Effector CD8-positive, alpha-beta T cell (primary cell): ENCODE results near the gene RHD.
A peak's percentile ranks its signal among the peaks of the same experiment; 100 is the strongest.
"Not testable (repeated sequence)": the region's sequence is repeated elsewhere in the genome, so short reads cannot be mapped to it uniquely, and the experiment has no call there.

Experiments
- DNase-seq: peaks from one replicate; lab custom pipeline; 2025; lab: John Stamatoyannopoulos, UW
- total RNA-seq, 4 experiments: gene quantifications; one replicate each; lab custom pipeline; 2026; lab: John Stamatoyannopoulos, UW

The RHD gene
- total RNA-seq = 0 to 0.27 (median 0) reads per million in 4 experiments

DNA sequence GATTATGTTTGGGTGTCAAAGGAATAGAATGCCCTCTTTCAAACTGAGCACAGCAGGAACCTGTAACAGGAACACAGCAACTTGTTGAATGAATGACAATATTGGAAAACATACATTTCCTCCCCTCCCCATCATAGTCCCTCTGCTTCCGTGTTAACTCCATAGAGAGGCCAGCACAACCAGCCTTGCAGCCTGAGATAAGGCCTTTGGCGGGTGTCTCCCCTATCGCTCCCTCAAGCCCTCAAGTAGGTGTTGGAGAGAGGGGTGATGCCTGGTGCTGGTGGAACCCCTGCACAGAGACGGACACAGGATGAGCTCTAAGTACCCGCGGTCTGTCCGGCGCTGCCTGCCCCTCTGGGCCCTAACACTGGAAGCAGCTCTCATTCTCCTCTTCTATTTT, at the start of gene RHD:
TSS of gene RHD (plus strand) at position 272 of the 400 bp plus-strand sequence. CDS start at position 311, 39 bp downstream.
- DNase-seq = not testable (repeated sequence)

DNA sequence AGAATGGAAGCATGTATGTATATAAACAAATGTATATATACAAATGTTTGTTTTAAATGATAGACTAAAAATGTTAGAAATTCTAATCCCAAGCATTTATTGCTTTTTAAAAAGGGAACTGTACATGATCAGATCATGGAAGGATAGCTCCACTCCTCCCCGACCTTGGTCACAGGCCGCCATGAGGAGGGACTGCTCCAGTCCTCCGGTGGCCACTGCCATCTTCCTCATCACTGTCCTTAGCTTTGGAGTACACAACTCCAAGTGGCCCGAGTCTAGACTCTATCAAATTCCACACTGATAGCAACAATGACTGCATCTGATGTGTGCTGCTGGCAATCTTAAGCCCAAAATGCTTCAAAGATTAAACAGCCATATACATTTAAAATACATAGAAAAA, 49.7 kb upstream of the RHD start:
- no peak for DNase-seq

DNA sequence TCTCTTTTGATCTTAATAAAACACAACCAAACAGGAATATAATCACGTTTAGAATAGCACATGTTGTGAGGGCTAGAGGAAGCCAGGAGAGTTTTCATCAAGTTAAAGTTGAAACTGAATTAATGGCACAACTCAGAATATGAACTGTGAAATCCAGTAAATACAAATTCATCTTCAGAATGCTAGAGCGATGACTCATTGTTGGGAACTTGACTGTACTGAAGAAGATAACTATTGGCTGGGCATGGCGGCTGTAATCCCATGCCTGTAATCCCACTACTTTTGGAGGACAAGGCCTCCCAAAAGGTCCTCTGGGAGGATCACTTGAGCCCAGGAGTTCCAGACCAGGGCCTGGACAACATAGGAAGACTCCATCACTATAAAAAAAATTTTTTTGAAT, 48.8 kb upstream of the RHD start:
- DNase-seq = no peak

DNA sequence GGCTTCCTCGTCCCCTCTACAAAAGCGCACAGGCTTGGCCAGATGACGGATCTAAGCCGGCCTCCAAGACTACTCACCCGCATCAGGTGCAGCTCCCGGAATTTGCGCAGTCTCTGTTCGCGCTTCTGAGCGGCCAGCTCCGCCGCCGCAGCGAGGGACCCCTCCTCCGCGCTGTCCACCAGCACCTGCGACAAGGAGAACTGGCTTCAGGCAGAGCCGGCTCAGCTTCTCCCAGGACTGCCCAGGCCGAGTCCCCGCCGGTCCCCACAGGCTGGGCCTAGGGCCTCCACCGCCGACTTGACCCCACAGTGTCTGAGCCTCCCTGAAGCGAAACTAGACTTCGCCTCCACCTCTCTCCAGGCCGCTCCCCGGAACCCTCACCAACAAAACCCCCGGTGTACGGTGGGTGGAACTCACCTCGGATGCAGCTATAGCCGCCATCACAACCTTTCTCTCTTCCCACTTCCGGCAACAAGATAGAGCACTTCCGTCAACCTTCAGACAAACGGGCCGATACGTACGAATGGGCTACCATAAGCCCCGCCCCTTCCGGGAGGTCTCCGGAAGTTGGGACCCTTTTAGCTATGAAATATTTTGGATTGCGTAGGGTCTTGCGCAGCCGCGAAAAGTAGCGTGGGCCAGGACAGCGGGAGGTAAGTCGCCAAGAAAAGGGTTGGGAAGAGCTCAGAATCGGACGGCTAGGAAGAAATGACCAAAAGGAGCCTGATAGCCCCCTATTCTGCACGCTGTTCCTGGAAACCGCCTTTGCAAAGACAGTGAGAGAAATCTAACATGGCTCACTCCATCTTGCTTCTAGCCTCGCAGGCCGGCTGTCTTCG, 40.1 kb upstream of the RHD start, which contains the start of gene SYF2:
TSS of gene SYF2 (minus strand) at position 476 of the 839 bp plus-strand sequence. CDS start at position 441, 35 bp downstream.
- peak; percentile 87 for DNase-seq

DNA sequence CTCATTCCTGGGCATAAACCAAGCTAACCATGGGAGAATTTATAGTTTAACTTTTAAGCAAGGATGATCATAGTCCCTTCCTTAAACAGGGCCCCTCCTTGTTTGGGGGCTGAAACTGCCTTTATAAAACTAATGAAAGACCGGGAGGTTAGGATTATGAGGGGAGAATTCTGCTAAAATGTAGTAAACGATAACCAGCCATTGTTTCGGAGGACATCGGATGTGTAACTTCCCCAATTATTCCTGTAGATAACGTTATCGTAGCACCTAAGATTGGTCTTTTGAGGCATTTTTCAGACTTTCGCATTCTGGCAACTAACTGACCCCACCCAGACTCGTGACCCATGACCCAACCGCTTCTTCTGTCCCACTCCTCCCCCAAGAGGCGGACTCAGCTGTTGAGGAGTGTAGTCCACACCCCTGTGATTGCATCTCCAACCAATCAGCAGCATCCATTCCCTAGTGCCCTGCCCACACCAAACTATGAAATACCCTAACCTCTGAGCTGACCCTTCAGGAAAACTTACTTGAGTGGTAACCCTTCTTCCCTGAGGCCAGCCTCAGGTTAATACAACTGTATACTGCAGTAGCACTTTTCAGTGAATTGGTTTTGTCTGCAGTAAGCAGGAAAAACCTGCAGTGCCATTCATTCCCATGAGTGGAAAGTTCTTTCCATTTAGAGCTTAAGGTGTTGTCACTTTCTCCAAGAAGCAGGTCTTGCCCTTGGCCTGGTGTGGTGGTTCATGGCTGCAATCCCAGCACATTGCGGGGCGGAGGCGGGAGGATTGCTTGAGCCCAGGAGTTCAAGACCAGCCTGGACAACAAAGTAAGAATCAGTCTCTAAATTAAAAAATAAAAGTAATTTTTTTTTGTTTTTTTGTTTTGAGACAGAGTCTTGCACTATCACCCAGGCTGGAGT, 39.2 kb upstream of the RHD start:
- DNase-seq = peak; percentile 17

DNA sequence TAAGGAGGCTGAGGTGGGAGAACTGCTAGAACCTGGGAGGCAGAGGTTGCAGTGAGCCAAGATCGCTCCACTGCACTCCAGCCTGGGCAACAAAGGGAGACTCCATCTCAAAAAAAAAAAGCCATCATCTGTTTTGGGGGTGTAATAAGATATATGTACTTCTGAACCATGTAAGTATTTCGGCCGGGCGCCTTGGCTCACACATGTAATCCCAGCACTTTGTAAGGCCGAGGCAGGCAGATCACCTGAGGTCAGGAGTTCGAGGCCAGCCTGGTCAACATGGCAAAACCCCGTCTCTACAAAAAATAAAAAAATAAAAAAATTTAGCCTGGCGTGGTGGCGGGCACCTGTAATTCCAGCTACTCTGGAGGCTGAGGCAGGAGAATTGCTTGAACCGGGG, 36.9 kb upstream of the RHD start:
- DNase-seq = not testable (repeated sequence)

DNA sequence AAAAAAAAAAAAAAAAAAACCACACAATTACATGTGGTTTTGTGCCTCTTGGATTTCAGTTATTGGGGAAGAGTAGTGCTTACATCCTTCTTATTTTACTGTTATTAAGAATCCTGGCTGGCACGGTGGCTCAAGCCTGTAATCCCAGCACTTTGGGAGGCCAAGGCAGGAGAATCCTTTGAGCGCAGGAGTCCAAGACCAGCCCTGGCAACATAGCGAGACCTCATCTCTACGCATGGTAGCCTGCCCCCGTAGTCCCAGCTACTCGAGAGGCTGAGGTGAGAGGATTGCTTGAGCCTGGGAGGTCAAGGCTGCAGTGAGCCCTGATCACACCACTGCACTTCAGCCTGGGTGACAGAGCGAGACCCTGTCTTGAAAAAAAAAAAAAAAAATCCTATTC, 36.0 kb upstream of the RHD start:
- not testable (repeated sequence) for DNase-seq

DNA sequence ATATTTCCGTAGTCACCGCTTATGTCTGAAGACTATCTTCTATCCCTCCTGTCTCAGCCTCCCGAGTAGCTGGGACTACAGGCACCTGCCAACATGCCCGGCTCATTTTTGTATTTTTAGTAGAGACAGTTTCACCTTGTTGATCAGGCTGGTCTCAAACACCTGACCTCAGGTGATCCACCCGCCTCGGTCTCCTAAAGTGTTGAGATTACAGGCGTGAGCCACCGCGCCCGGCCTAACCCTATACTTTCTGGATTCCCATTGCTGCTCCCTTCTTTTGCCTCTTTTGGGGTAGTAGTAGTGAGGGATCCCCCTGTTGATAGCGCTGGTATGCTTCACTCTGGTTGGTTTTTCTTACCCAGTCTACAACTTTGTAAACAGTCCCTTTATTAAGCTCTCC, 34.3 kb upstream of the RHD start:
- DNase-seq = no peak

DNA sequence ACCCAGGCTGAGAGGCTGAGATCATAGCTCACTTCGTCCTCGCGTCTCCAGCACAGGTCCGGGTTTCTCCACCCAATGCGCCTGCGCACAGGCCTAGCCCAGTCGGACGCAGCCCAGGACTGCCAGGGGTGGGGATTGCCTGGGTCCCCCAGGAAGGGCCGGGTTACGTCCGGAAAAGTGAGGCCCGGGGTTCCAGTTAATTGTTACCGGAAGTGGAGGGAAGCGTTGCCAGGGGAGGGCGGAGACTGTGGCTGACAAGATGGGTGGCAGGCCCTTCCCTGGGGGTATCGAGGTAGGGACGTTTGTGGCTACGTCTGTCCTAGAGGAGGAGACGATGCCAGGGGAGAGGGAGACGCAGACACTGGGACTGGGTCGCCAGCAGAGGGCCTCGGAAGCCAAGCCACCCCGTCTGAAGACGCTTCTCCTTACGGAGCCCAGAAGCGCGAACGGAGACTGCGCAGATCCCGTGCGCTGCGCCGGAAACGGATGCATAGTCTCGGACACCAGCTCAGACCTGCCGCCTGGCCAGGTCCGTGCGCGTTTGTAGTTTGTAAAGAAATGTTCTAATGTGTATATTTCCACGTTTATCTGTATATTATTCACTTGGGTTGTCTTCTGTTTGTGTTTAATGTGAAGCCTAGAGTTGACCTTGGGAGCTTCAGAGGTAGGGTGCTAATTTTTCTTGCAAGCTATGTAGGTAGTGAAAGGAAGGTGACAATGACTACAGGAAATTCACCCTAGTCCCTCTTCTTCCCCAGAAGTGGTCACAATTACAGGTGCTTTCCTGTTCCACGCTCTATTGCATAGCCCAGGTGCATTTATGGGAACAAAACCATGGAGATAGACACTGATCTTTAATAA, 32.4 kb upstream of the RHD start:
- peak; percentile 83 for DNase-seq

DNA sequence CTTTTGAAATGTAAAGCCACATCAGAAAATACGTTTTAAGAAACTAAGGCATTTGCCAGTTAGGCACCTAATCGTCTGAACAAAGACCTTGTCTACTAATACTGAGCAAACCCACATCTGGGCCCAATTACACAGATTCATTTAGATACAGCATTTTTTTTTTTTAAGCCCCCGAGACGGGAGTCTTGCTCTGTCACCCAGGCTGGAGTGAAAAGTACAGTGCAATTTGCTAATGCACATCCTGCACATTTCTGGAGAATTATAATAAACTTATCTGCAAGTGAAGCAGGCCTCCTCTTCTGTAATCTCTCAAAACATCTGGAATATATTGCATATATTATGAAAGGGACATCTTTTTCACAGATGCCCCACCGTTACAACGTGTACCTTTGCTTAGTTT, 28.4 kb upstream of the RHD start:
- DNase-seq = no peak

DNA sequence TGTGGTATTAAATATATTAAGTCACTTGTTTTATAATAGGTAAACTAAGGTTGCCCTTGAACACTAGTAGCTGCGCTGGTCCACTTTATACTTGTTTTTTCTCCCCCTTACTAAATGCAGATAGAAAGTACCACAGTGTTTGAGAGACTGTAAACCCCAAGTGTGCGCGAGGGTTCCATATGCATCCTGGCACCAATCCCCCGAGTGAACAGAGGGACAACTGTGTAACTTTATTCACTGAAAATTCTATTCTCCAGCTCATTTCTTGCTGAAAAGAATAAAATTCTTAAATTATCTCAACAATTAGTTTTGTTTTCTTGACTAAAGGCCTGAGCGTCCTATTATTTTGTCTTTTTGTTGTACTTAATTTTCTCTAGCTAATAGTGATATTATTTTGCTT, 26.9 kb upstream of the RHD start:
- DNase-seq = no peak

DNA sequence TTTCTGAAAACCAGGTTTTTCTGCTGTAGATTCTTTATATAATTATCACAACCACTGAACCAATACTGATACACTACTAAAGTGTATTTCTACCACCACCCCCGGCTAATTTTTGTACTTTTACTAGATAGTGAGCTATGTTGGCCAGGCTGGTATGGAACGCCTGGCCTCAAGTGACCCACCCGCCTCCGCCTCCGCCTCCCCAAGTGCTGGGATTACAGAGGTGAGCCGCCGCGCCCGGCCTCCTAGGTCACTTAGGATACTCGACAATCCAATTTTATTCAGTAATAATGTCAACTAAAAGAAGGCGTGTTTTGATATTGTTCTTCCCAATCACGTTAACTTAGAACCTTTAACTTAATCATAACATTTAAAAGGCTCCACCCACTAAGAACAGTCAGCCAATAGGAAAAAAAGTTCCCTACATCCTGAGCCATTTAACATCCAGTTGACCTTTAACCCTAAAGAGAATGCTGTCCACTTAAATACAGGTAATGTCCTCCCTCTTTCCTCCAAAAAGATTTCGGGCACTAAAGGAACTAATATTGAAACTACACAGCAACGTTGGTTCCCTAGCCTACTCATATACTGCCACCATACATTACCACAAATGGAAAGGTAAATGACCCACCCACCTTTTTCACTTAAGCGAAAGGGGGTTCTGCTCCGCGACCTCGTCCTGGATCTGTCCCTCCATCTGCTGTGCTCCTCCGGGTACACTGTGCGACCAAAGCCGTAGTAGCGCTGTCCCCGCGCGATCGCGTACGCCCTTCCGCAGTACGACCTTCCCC, 26.3 kb upstream of the RHD start:
- DNase-seq = no peak

DNA sequence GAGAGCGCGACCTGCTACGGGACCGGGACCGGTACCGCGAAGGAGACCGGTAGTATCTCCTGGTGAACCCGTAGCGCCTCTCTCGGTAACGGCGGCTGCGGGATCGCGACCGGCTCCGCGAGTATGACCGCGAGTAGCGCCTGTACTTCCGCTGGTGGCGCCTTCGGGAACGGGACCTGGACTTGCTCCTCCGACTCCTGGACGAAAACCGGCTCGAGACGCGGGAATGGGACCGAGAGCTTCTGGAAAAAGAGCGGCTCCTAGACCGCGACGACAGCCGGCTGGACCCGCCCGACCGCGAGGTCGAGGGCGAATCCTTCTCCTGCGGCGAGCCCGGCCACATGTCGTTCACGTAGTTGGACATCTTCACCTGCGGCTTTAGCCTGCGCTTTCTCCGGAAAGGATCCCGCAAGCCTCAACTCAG, 25.7 kb upstream of the RHD start:
- no peak for DNase-seq

DNA sequence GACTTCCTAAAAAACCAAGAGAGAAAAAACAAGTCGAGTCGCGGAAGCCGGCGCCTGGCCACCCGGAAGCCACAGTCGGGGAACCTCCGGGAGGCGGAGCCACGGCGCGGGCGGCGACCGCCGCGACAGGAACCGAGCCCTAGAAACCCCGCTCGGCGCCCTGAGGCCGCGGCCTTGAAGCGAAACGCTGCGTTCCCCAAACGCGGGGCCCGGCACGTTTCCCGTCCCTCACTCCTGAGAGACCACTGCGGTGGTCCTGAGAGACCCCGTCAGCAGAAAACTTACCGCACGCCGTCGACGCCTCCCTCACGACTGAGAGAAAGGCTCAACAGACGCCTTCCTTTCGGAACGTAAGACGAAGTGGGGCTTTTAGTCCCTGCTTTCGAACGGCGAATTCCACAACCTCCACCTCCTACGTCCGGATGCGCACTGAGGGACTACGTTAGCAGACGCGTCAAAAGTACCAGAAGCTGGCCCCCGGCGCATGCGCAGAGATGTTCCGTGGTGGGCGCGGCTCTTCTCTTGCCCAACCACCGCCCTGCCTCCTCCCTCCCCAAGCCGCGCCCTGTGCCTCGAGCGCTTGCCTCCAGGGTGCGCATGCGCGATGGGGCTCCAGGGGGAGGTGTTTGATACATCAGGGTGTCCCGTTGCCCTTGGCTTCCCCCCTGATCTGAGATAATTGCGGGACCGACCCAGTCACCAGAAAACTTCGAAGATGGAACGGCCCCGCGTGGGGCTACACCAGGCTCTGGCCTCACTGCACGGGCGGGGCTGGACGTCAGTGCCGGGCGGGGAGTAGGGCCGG, 25.1 kb upstream of the RHD start, which contains the start of gene RSRP1:
TSS of gene RSRP1 (minus strand) at position 431 of the 805 bp plus-strand sequence. CDS start 491 bp downstream, outside the sequence.
- DNase-seq = peak; percentile 100

DNA sequence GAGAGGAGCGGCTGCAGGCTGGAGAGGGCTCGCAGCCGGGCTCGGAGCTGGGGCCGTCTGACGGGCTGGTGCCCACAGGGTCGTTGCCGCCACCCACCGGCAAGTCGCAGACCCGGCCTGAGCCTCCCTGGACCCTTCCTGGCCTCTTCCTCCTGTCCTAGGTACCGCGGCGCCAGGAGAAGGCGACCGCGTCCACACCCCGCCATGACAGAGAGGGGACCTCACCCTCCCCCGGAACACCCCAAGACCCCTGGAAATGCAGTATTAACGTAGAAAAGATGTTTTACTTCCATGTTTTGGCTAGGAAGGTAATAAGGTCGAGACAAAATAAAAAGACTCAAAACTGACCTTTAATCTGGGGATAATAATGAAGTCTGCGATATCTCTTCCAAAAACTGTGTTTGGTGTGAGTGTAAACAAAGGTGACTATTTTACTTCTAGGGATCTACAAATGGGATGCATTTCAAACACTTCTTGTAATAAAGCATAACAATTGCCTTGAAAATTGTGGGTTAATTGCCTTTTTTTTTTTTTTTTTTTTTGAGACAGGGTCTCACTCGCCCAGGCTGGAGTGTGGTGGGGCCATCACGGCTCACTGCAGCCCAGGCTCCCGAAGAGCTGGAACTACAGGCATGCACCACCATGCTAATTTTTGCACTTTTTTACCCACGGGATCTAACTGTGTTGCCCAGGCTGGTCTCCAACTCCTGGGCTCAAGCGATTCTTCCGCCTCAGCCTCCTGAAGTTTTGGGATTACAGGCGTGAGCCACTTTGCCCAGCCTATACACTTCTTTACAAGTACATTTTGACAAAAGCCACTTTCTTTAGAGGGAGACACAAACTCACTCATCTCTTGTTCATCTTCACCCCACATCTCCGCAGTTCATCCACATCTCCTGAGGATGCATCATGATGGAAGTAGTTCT, 24.2 kb upstream of the RHD start:
- no peak for DNase-seq

DNA sequence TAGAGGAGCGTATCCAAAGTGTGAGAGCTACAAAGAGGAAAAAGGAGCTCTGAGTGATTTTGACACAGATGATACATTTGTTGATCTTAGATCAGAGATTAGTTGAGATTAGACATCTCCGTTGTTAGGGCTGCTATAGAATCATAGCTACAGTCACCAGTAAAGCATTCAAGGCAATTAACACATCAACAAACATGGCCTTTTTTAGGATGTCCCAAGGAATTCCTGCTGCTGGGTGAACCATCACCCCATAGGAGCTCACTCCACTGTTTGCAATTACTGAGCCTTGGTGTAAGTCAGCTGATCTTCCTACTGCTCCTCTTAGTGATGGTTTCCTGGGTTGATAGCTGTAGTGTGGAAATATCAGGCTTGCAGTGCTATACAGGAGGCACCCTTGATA, 18.4 kb upstream of the RHD start:
- no peak for DNase-seq

DNA sequence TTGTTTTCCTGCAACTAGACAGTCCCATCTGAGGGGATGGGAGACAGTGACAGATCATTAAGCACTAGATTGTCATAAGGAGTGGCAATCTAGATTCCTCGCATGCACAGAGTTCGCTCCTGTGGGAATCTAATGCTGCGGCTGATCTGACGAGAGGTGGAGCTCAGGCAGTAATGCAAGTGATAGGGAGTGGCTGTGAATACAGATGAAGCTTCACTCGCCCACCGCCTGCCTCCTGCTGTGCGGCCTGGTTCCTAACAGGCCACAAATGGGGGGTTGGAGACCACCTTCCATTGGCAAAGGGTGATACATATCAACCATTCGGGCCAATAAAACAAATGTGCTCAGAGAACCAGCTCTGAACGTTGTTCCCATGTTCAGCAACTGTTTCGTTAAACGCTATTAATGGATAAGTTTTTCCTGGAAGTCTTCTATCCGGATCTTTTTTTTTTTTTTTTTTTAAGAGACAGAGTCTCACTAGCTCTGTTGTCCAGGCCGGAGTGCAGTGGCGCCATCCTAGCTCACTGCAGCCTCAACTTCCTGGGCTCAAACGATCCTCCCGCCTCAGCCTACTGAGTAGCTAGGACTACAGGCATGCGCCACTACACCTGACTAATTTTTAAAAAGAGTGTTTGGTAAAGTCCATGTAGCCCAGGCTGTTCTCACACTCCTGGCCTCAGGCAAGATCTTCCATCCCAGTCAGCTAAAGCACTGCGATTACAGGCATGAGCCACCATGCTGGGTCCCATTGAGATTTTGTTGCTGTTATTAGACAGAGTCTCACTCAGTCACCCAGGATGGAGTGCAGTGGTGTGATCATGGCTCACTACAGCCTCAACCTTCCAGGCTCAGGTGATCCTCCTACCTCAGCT, 16.4 kb upstream of the RHD start:
- DNase-seq = no peak

DNA sequence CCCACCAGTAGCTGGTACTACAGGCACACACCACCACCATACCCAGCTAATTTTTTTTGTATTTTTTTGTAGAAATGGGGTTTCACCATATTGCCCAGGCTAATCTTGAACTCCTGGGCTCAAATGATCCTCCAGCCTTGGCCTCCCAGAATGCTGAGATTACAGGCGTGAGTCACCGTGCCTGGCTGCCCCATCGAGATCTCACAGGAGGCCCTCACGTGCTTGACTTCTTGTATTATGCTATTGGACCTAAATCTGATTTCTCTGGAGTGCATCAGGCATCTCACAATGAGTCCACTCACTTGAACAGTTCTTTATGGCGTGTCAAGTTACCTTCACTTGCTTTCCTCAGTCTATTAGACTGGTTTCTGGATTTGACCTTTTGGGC, 15.7 kb upstream of the RHD start:
- no peak for DNase-seq
